Tibial nerve (tissue), 4 donors: ENCODE data around the gene NUCB2. TPM values are rescaled to one million over a fixed set of nuclear protein-coding genes. Genes with fewer than 3 reads are reported as not detected.
"Not testable (repeated sequence)": the region's sequence is repeated elsewhere in the genome, so short reads cannot be mapped to it uniquely, and the experiment has no call there.

Source experiments
- DNase-seq, 2 donors: peaks; one replicate each; pipeline ENCODE4 v3.0.0-alpha.2; 2019; ENCODE audit warnings: low spot score in 2 of 2
- H3K27ac ChIP-seq, 4 donors: fragments of 200-600 bp; sonication (generic) in 3 of 4; one replicate each; pipeline ENCODE4 v1.5.1; 2017 to 2019; ENCODE audit warnings: mild to moderate bottlenecking in 1 of 4
- H3K27me3 ChIP-seq, 2 donors: fragments of 200-600 bp; sonication (generic) in 1 of 2; one replicate each; pipeline versions ENCODE4 v1.5.1 to v1.6.0; 2017 to 2019
- H3K36me3 ChIP-seq, 3 donors: fragments of 200-600 bp; sonication (generic); one replicate each; pipeline ENCODE4 v1.5.1; 2018 to 2019
- H3K4me1 ChIP-seq, 4 donors: fragments of 200-600 bp; sonication (generic) in 3 of 4; one replicate each; pipeline ENCODE4 v1.5.1; 2017 to 2019
- H3K4me3 ChIP-seq, 4 donors: fragments of 200-600 bp; sonication (generic) in 3 of 4; one replicate each; pipeline ENCODE4 v1.5.1; 2017 to 2019; ENCODE audit warnings: mild to moderate bottlenecking in 1 of 4, moderate library complexity in 1 of 4
- H3K9me3 ChIP-seq, 4 donors: fragments of 200-600 bp; sonication (generic) in 3 of 4; one replicate each; pipeline ENCODE4 v1.5.1; 2017 to 2019
- EP300 ChIP-seq, 2 donors: sonication (generic); formaldehyde crosslinking; IDR thresholded peaks; one replicate each; pipeline ENCODE4 v1.6.1; 2017; ENCODE audit warnings: antibody characterized with exemption in 2 of 2, mild to moderate bottlenecking in 1 of 2
- POLR2A ChIP-seq, 2 donors: fragments of 450-650 bp; IDR thresholded peaks; one replicate each; pipeline ENCODE4 v1.6.1; 2017; ENCODE audit warnings: antibody characterized with exemption in 2 of 2, mild to moderate bottlenecking in 2 of 2, moderate library complexity in 2 of 2
- WGBS, 2 donors: methylation state at CpG; one replicate each; pipeline ENCODE4 v1.1.5; 2018; 5-methylcytosine and 5-hydroxymethylcytosine counted together
- total RNA-seq, 4 donors: library from RNA; depleted of rRNA; stranded (reverse); fragments of >200 nt; gene quantifications; one replicate each; pipeline ENCODE4 v1.1.0, GENCODE V29; 2016
- TF ChIP-seq, protein P1 (sequence below), 5 experiments: fragments of 200-600 bp in 3 of 5; fragments of 450-650 bp in 2 of 5; sonication (generic) in 3 of 5; IDR thresholded peaks; one replicate each; pipeline ENCODE4 v1.5.1; 2016 to 2019; ENCODE audit warnings: antibody characterized with exemption in 5 of 5, mild to moderate bottlenecking in 3 of 5, moderate library complexity in 2 of 5

NUCB2 gene
- total RNA-seq, 4 donors from 2014 or later: 29.1 to 45.4 (median 36.0) TPM

DNA sequence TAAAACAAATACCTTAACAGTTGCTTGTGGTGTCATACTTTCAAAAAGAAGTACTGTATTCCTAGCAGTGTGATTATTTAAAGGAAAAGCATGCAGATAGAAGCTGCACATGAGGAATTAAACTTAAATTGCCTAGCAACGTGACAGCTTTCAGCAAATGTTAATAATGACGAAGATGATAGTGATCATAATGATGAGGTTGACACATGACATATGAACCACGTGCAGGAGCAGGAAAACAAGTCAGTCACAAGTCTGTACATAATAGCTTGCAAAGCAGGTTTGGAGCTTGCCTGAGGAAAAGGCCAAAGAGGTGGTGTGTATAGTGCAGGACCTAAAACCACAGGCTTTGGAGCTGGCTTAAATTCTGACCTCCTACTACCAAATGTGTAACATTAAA, 38.2 kb upstream of the NUCB2 start:
- Histone ChIP-seq H3K27me3 (no peaks in the 10 kb centered on the region), H3K9me3 (no peaks in the 10 kb centered on the region), H3K27ac (no peak overlapping the region), H3K4me1 (no peaks in the 10 kb centered on the region), H3K36me3 (no peaks in the 10 kb centered on the region), H3K4me3 (no peak overlapping the region)
- DNase-seq: no peak
- WGBS, 2 donors: 67 to 72% methylated on average over 3 of the region's 3 CpGs
- TF ChIP-seq EP300 (IDR thresholded peaks at IDR 0.05): no peak
- no peak for TF ChIP-seq POLR2A (IDR thresholded peaks at IDR 0.05)
- TF ChIP-seq, protein P1, sequence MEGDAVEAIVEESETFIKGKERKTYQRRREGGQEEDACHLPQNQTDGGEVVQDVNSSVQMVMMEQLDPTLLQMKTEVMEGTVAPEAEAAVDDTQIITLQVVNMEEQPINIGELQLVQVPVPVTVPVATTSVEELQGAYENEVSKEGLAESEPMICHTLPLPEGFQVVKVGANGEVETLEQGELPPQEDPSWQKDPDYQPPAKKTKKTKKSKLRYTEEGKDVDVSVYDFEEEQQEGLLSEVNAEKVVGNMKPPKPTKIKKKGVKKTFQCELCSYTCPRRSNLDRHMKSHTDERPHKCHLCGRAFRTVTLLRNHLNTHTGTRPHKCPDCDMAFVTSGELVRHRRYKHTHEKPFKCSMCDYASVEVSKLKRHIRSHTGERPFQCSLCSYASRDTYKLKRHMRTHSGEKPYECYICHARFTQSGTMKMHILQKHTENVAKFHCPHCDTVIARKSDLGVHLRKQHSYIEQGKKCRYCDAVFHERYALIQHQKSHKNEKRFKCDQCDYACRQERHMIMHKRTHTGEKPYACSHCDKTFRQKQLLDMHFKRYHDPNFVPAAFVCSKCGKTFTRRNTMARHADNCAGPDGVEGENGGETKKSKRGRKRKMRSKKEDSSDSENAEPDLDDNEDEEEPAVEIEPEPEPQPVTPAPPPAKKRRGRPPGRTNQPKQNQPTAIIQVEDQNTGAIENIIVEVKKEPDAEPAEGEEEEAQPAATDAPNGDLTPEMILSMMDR (IDR thresholded peaks at IDR 0.05): no peak

- WGBS, 2 donors: 86 to 88% methylated on average over 4 of the region's 4 CpGs
- not testable (repeated sequence) for H3K9me3 ChIP-seq, H3K4me1 ChIP-seq, DNase-seq, H3K27me3 ChIP-seq, H3K36me3 ChIP-seq, H3K4me3 ChIP-seq, H3K27ac ChIP-seq
Observed at GRCh38 chr11:17239927-17240326, 36.6 kb upstream of the NUCB2 start.

DNA sequence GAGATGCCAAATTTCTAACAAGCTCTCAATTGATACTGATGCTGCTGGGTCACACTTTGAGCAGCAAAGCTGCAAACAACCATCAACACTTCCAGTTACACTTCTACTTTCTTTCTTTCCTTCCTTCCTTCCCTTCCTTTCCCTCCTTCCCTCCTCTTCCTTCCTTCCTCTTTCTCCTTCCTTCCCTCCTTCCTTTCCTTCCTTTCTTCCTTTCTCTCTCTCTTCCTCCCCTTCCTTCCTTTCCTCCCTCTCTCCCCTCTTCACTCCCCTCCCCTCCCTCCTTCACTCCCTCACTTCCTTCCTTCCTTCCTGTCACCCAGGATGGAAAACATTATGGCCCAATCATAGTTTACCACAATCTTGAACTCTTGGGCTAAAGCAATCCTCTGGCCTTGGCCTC, 35.8 kb upstream of the NUCB2 start:
- Histone ChIP-seq H3K36me3 (no peaks in the 10 kb centered on the region), H3K4me1 (no peaks in the 10 kb centered on the region), H3K9me3 (no peaks in the 10 kb centered on the region), H3K27ac (no peak overlapping the region), H3K27me3 (no peaks in the 10 kb centered on the region), H3K4me3 (no peak overlapping the region)
- DNase-seq: no peak
- TF ChIP-seq, protein P1 (IDR thresholded peaks at IDR 0.05): no peak
- TF ChIP-seq EP300 (IDR thresholded peaks at IDR 0.05): no peak
- no peak for TF ChIP-seq POLR2A (IDR thresholded peaks at IDR 0.05)

- not testable (repeated sequence) for H3K9me3 ChIP-seq, H3K4me1 ChIP-seq, H3K27me3 ChIP-seq, H3K27ac ChIP-seq, H3K4me3 ChIP-seq, H3K36me3 ChIP-seq, DNase-seq
- WGBS, 2 donors: 93 to 96% methylated on average over 4 of the region's 4 CpGs
Observed at GRCh38 chr11:17242954-17243353, 33.6 kb upstream of the NUCB2 start.

GRCh38 chr11:17244046-17244445, 32.5 kb upstream of the NUCB2 start:
- H3K27ac ChIP-seq: no peak overlapping the region
- TF ChIP-seq, protein P1 (IDR thresholded peaks at IDR 0.05): no peak
- TF ChIP-seq POLR2A (IDR thresholded peaks at IDR 0.05) (no peak), EP300 (IDR thresholded peaks at IDR 0.05) (no peak)
- H3K9me3 ChIP-seq: no peaks in the 10 kb centered on the region
- 72 to 74% methylated on average over 2 of the region's 2 CpGs for WGBS, 2 donors
- no peaks in the 10 kb centered on the region for H3K36me3 ChIP-seq
- no peak overlapping the region for H3K4me3 ChIP-seq
- DNase-seq: no peak
- no peaks in the 10 kb centered on the region for H3K27me3 ChIP-seq
- H3K4me1 ChIP-seq: no peaks in the 10 kb centered on the region

GRCh38 chr11:17250561-17251350, 25.8 kb upstream of the NUCB2 start:
- DNase-seq: no peak
- Histone ChIP-seq H3K27ac (no peak overlapping the region), H3K9me3 (no peaks in the 10 kb centered on the region), H3K27me3 (no peaks in the 10 kb centered on the region), H3K36me3 (no peaks in the 10 kb centered on the region), H3K4me3 (no peak overlapping the region), H3K4me1 (no peaks in the 10 kb centered on the region)
- TF ChIP-seq, protein P1 (IDR thresholded peaks at IDR 0.05): no peak
- no peak for TF ChIP-seq EP300 (IDR thresholded peaks at IDR 0.05)
- TF ChIP-seq POLR2A (IDR thresholded peaks at IDR 0.05): no peak
